SK-N-SH treated with all-trans-retinoic acid at 6 μM for 48 hours (cell line): Measurements from ENCODE around the gene ZNF503.

Experiments
- ATAC-seq: fragments of 200-7000 bp; cut with Tn5 transposase; 3 replicates; pipeline ENCODE4 v1.9.1; 2020; ENCODE audit warnings: mild to moderate bottlenecking, moderate library complexity
- ARNTL ChIP-seq: fragments of 450-650 bp; formaldehyde crosslinking; IDR thresholded peaks from 2 replicates; pipeline ENCODE4 v1.5.0; 2020; ENCODE audit warnings: low read depth, mild to moderate bottlenecking, moderate library complexity, borderline replicate concordance
- BACH2 ChIP-seq: fragments of 250-450 bp; sonication (Bioruptor Pico); IDR thresholded peaks from 2 replicates; pipeline ENCODE4 v1.9.0; 2021; ENCODE audit warnings: mild to moderate bottlenecking, borderline replicate concordance
- CREB5 ChIP-seq: fragments of 250-450 bp; sonication (Bioruptor Pico); IDR thresholded peaks from 2 replicates; pipeline ENCODE4 v1.5.1; 2020; ENCODE audit warnings: low read depth, mild to moderate bottlenecking, moderate library complexity
- CSDC2 ChIP-seq: fragments of 250-450 bp; sonication (Bioruptor Pico); IDR thresholded peaks from 2 replicates; pipeline ENCODE4 v1.5.0; 2020; ENCODE audit warnings: mild to moderate bottlenecking, moderate library complexity
- CSRNP3 ChIP-seq: fragments of 250-450 bp; sonication (Bioruptor Pico); IDR thresholded peaks from 2 replicates; pipeline ENCODE4 v1.5.1; 2021; ENCODE audit warnings: mild to moderate bottlenecking, moderate library complexity
- ESRRG ChIP-seq: fragments of 250-450 bp; sonication (Bioruptor Pico); IDR thresholded peaks from 2 replicates; pipeline ENCODE4 v1.6.1; 2021; ENCODE audit warnings: mild to moderate bottlenecking
- GLIS3 ChIP-seq: fragments of 250-450 bp; sonication (Bioruptor Pico); IDR thresholded peaks from 2 replicates; pipeline ENCODE4 v1.5.0; 2020; ENCODE audit warnings: mild to moderate bottlenecking, moderate library complexity
- ISL1 ChIP-seq: fragments of 250-450 bp; sonication (Bioruptor Pico); IDR thresholded peaks from 2 replicates; pipeline ENCODE4 v2.1.2; 2022; ENCODE audit warnings: mild to moderate bottlenecking, moderate library complexity
- OSR1 ChIP-seq: fragments of 250-450 bp; sonication (Bioruptor Pico); IDR thresholded peaks from 2 replicates; pipeline ENCODE4 v1.8.0; 2022; ENCODE audit warnings: moderate library complexity, mild to moderate bottlenecking, inconsistent platforms
- POU6F1 ChIP-seq: fragments of 250-450 bp; sonication (Bioruptor Pico); IDR thresholded peaks from 2 replicates; pipeline ENCODE4 v1.8.0; 2021; ENCODE audit warnings: low read depth, mild to moderate bottlenecking, moderate library complexity, borderline replicate concordance
- PPARA ChIP-seq: fragments of 250-450 bp; sonication (Bioruptor Pico); IDR thresholded peaks from 2 replicates; pipeline ENCODE4 v1.5.0; 2020; ENCODE audit warnings: mild to moderate bottlenecking, borderline replicate concordance
- RARB ChIP-seq: fragments of 250-450 bp; sonication (Bioruptor Pico); IDR thresholded peaks from 2 replicates; pipeline ENCODE4 v1.8.0; 2021; ENCODE audit warnings: mild to moderate bottlenecking, moderate library complexity
- SNAI2 ChIP-seq: fragments of 250-450 bp; sonication (Bioruptor Pico); IDR thresholded peaks from 2 replicates; pipeline ENCODE4 v1.5.0; 2020; ENCODE audit warnings: mild to moderate bottlenecking, moderate library complexity
- TCF4 ChIP-seq: fragments of 250-450 bp; sonication (Bioruptor Pico); IDR thresholded peaks from 2 replicates; pipeline ENCODE4 v1.8.0; 2021; ENCODE audit warnings: mild to moderate bottlenecking, moderate library complexity, borderline replicate concordance
- TOX ChIP-seq: fragments of 250-450 bp; sonication (Bioruptor Pico); IDR thresholded peaks from 2 replicates; pipeline ENCODE4 v1.8.0; 2021; ENCODE audit warnings: mild to moderate bottlenecking, moderate library complexity, borderline replicate concordance
- TSHZ2 ChIP-seq: fragments of 250-450 bp; sonication (Bioruptor Pico); IDR thresholded peaks from 2 replicates; pipeline ENCODE4 v1.5.0; 2020; ENCODE audit warnings: mild to moderate bottlenecking, moderate library complexity
- ZC3H10 ChIP-seq: fragments of 250-450 bp; sonication (Bioruptor Pico); IDR thresholded peaks from 2 replicates; pipeline ENCODE4 v1.5.1; 2021; ENCODE audit warnings: mild to moderate bottlenecking, moderate library complexity
- ZFP3 ChIP-seq: fragments of 250-450 bp; sonication (Bioruptor Pico); IDR thresholded peaks from 2 replicates; pipeline ENCODE4 v1.5.0; 2020; ENCODE audit warnings: mild to moderate bottlenecking, moderate library complexity
- ZFP30 ChIP-seq: fragments of 450-650 bp; formaldehyde crosslinking; IDR thresholded peaks from 2 replicates; pipeline ENCODE4 v1.5.0; 2022; ENCODE audit warnings: mild to moderate bottlenecking, moderate library complexity
- ZNF8 ChIP-seq: fragments of 450-650 bp; formaldehyde crosslinking; IDR thresholded peaks from 2 replicates; pipeline ENCODE4 v1.5.0; 2020; ENCODE audit warnings: mild to moderate bottlenecking, moderate library complexity
- TF ChIP-seq, protein P1 (sequence below): fragments of 250-450 bp; sonication (Bioruptor Pico); IDR thresholded peaks from 2 replicates; pipeline ENCODE4 v1.8.0; 2020; ENCODE audit warnings: mild to moderate bottlenecking, moderate library complexity, borderline replicate concordance

Gene ZNF503

GRCh38 chr10:75352650-75353049 lies 48.9 kb downstream of the ZNF503 start:
- peak; percentile 55 for ATAC-seq
- TF ChIP-seq BACH2 (CRISPR knock-in tag) (no peak), ZFP30 (CRISPR knock-in tag) (no peak), SNAI2 (CRISPR knock-in tag) (no peak), OSR1 (CRISPR knock-in tag) (no peak), PPARA (CRISPR knock-in tag) (no peak), ZC3H10 (CRISPR knock-in tag) (no peak)

DNA sequence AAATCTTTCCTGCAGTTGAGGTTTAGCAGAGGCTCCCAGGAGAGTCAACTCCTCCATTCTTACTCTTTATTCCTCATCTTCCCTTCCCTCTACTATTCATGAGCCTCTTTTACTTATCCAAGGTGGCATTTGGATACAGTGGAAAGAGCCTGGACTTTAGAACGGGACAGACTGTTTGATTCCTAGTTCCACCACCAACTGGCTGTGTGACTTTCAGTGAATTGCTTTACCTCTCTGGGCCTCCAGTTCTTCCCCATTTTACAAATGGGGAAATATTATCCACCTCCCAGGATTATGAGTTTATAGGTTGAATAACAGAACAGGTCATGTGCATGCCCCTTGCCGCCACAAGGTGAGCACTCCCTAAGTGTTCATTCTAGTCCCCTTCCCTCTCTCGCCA lies 49.9 kb downstream of the ZNF503 start:
- ATAC-seq, result no peak
- TF ChIP-seq PPARA (CRISPR knock-in tag) (no peak), ZFP30 (CRISPR knock-in tag) (no peak), TOX (CRISPR knock-in tag) (no peak), ZNF8 (CRISPR knock-in tag) (no peak), SNAI2 (CRISPR knock-in tag) (no peak), CSRNP3 (CRISPR knock-in tag) (no peak), ZFP3 (no peak), RARB (CRISPR knock-in tag) (no peak), ZC3H10 (CRISPR knock-in tag) (no peak), TSHZ2 (CRISPR knock-in tag) (no peak), ARNTL (CRISPR knock-in tag) (no peak), CSDC2 (CRISPR knock-in tag) (no peak), TCF4 (CRISPR knock-in tag) (no peak), GLIS3 (CRISPR knock-in tag) (no peak), BACH2 (CRISPR knock-in tag) (no peak), POU6F1 (CRISPR knock-in tag) (no peak)
- TF ChIP-seq, all 23 proteins: peak for 0

GRCh38 chr10:75350791-75351190 lies 50.8 kb downstream of the ZNF503 start:
- TF ChIP-seq ZFP3 (no peak), ZC3H10 (CRISPR knock-in tag) (no peak), ESRRG (CRISPR knock-in tag) (no peak), CSDC2 (CRISPR knock-in tag) (no peak), POU6F1 (CRISPR knock-in tag) (no peak), ISL1 (CRISPR knock-in tag) (no peak), CSRNP3 (CRISPR knock-in tag) (no peak), CREB5 (no peak), BACH2 (CRISPR knock-in tag) (no peak), PPARA (CRISPR knock-in tag) (no peak), ZFP30 (CRISPR knock-in tag) (no peak)
- TF ChIP-seq, protein P1, sequence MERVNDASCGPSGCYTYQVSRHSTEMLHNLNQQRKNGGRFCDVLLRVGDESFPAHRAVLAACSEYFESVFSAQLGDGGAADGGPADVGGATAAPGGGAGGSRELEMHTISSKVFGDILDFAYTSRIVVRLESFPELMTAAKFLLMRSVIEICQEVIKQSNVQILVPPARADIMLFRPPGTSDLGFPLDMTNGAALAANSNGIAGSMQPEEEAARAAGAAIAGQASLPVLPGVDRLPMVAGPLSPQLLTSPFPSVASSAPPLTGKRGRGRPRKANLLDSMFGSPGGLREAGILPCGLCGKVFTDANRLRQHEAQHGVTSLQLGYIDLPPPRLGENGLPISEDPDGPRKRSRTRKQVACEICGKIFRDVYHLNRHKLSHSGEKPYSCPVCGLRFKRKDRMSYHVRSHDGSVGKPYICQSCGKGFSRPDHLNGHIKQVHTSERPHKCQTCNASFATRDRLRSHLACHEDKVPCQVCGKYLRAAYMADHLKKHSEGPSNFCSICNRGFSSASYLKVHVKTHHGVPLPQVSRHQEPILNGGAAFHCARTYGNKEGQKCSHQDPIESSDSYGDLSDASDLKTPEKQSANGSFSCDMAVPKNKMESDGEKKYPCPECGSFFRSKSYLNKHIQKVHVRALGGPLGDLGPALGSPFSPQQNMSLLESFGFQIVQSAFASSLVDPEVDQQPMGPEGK (CRISPR knock-in tag), result no peak
- peak; percentile 80 for ATAC-seq
